ENCODE data around the gene THSD4.

THSD4 gene

DNA sequence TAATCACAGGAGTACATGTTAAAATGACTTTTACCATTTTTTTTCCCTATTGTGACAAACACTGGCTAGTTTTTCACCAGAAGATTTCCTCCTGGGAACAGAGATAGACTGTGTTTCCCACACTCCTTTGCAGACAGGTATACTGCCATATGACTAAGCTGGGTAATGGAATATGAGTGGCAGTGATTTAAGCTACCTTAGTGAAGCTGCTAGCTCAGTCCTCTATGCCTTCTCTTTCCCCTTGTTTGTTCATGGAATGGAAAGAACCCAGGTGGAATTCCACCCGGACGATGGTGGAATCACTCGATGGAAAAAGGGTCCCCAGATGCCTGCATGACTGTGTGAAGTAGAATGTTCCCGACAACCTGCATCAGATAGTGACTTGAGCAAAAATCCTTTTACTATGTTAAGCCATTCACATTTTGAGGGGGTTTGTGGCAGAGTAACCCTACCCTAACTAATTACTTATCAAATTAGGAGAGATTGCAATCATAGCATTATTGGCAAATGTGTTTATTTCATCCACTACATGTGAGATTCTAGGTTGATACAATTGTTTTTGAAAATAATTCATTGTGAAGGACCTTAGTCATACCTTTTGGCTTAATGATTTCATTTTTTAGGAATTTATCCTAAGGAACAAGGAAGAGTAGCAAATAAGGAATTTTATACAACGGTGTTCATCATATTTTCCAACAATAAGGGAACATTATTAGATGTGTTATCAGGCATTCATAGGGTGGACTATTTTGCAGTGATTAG, 16.5 kb downstream of the THSD4 start:
- DNase-seq (ENCODE audit: low read depth, low spot score) = no peak
- TF ChIP-seq FOXP2 (optimal IDR thresholded peaks at IDR 0.05; ENCODE audit: control extremely low read depth, extremely low read length, insufficient read depth) (no peak), EZH2 (IDR thresholded peaks at IDR 0.05) (no peak), POLR2AphosphoS5 (IDR thresholded peaks at IDR 0.05; ENCODE audit: borderline replicate concordance, low read depth, low read length) (no peak)
- no peak overlapping the region for H3K4me3 ChIP-seq
- H3K36me3 ChIP-seq (ENCODE audit: insufficient read depth, low read length) = no peaks in the 10 kb centered on the region
- no peak overlapping the region for H3K27ac ChIP-seq
- H3K9ac ChIP-seq (ENCODE audit: insufficient read length) = no peak overlapping the region
- no peaks in the 10 kb centered on the region for H3K9me3 ChIP-seq (ENCODE audit: low read depth, low read length)

DNA sequence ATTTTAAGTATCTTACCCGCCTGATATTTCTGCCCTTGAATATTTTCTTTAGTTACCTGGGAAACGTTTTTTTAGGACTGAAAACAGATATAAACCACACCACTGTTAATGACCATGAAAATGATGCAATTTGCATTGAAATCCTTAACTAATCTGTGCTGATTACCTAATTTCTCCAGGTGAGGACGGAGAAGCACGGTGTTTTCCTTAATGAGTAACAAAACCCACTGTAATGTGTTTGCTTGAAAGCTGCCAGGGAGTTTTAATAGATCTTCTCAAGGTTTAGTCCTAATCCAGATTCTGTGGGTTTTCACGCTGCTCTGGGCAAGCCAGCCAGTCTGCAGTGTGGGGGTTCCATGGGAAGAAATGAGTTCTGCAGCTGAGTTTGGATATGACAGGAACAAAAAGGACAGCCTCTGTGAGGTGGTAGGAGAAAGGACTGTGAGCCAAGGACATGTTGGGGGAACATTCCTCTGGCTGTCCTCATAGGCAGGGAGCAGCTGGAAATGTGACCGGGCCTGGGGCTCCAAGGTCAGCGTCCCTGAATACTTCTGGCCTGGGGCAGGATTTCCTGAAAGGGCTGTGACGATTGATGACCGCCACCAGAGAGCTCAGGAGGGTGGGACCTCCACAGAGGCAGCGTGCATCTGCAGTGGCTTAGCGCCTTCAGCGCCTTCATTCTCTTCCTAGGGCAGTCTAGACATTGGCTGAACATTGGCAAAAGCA, 18.6 kb downstream of the THSD4 start:
- TF ChIP-seq POLR2AphosphoS5 (IDR thresholded peaks at IDR 0.05; ENCODE audit: borderline replicate concordance, low read depth, low read length) (no peak), FOXP2 (optimal IDR thresholded peaks at IDR 0.05; ENCODE audit: control extremely low read depth, extremely low read length, insufficient read depth) (no peak), EZH2 (IDR thresholded peaks at IDR 0.05) (no peak)
- no peak for DNase-seq (ENCODE audit: low read depth, low spot score)
- H3K9me3 ChIP-seq (ENCODE audit: low read depth, low read length) = no peaks in the 10 kb centered on the region
- H3K4me3 ChIP-seq = no peak overlapping the region
- no peak overlapping the region for H3K27ac ChIP-seq
- no peak overlapping the region for H3K9ac ChIP-seq (ENCODE audit: insufficient read length)
- H3K36me3 ChIP-seq (ENCODE audit: insufficient read depth, low read length) = no peaks in the 10 kb centered on the region

DNA sequence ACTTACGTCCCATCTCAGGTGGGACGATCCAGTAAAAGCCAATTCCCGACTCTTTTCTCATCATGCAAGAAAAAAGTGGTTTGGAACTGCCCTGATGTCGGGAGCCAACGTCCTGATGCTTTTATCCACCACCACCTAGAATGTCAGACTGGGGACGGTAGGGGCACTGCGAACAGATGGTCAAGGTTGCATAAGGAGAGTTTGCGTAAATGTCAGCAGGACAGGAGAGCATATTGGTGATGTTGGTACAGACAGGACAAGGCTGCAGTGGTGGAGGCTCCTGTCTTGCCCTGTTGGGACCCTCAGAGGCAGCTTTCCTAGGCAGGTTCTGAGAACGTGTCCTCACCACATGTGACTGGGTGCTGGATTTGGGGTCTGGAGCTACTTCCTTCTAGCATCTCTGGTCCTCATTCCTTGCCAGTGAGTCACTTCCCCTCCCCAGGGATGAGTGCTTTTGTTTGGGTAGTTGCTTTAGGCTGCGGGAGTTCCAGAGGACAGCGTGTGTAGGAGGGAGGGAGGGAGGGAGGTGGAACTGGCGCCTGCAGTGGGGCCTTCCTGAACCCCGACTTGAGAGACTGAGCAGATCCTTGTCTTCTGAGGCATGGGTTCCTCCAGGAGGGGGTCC, 21.0 kb downstream of the THSD4 start:
- H3K4me3 ChIP-seq = no peak overlapping the region
- no peak overlapping the region for H3K9ac ChIP-seq (ENCODE audit: insufficient read length)
- TF ChIP-seq EZH2 (IDR thresholded peaks at IDR 0.05) (no peak), FOXP2 (optimal IDR thresholded peaks at IDR 0.05; ENCODE audit: control extremely low read depth, extremely low read length, insufficient read depth) (no peak), POLR2AphosphoS5 (IDR thresholded peaks at IDR 0.05; ENCODE audit: borderline replicate concordance, low read depth, low read length) (no peak)
- H3K27ac ChIP-seq = no peak overlapping the region
- no peaks in the 10 kb centered on the region for H3K36me3 ChIP-seq (ENCODE audit: insufficient read depth, low read length)
- DNase-seq (ENCODE audit: low read depth, low spot score) = no peak
- no peaks in the 10 kb centered on the region for H3K9me3 ChIP-seq (ENCODE audit: low read depth, low read length)

DNA sequence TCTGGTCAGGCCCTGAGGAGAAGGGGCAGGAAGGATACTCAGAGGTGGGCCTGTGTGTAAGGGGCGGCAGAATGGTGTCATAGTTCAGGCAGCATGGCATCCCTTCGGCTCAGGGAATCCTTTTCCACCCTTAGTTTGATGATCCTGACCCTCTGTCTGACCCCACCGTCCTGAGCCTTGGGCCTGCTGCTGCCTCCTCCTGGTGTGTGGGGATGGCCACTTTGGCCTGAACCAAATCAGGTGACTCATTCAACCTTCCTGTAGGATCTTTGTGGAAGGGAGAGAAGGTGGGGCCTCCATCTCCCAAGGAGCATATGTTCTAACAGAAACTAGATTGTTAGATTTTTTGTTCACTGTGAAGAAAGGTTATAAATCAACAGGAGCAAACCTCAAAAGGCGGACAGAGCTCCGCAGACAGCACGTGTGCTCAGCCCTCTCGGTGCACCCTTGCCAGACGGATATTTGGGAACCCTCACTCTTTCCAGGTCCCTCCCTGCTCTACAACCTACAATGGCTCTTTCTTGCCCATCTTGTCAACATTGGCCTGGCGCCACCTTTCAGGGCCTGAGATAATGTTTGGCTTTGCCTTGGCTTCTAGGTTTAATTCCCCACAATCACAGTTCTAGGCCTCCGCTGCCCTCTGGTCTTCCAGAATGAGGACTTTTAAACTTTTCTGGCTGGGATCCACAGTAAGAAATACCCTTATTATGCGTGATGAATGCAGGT, 21.7 kb downstream of the THSD4 start:
- Histone ChIP-seq H3K27ac (no peak overlapping the region), H3K9me3 (ENCODE audit: low read depth, low read length) (no peaks in the 10 kb centered on the region), H3K36me3 (ENCODE audit: insufficient read depth, low read length) (no peaks in the 10 kb centered on the region), H3K9ac (ENCODE audit: insufficient read length) (no peak overlapping the region), H3K4me3 (no peak overlapping the region)
- TF ChIP-seq FOXP2 (optimal IDR thresholded peaks at IDR 0.05; ENCODE audit: control extremely low read depth, extremely low read length, insufficient read depth) (no peak), EZH2 (IDR thresholded peaks at IDR 0.05) (no peak), POLR2AphosphoS5 (IDR thresholded peaks at IDR 0.05; ENCODE audit: borderline replicate concordance, low read depth, low read length) (no peak)
- no peak for DNase-seq (ENCODE audit: low read depth, low spot score)

DNA sequence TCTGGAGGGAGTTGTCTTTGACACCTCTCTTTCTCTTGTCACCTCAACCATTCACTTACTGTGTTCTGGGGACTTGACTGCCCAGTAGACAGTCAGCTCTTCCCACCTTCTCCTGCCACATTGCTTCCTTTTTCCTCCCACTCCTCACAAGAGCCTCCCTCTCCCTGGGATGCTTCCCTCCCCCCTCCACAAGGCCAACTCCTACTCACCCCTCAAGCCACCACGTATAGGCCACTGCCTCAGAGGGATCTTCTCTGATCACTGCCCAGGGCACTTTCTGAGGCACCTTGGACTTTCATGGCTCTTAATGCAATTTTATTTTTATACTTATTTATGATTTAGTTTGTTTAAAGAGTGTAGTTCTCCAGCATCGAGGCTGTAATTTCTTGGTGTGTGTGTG, 23.2 kb downstream of the THSD4 start:
- no peaks in the 10 kb centered on the region for H3K36me3 ChIP-seq (ENCODE audit: insufficient read depth, low read length)
- H3K27ac ChIP-seq = no peak overlapping the region
- TF ChIP-seq POLR2AphosphoS5 (IDR thresholded peaks at IDR 0.05; ENCODE audit: borderline replicate concordance, low read depth, low read length) (no peak), EZH2 (IDR thresholded peaks at IDR 0.05) (no peak), FOXP2 (optimal IDR thresholded peaks at IDR 0.05; ENCODE audit: control extremely low read depth, extremely low read length, insufficient read depth) (no peak)
- H3K4me3 ChIP-seq = no peak overlapping the region
- no peaks in the 10 kb centered on the region for H3K9me3 ChIP-seq (ENCODE audit: low read depth, low read length)
- no peak overlapping the region for H3K9ac ChIP-seq (ENCODE audit: insufficient read length)
- DNase-seq (ENCODE audit: low read depth, low spot score) = no peak

DNA sequence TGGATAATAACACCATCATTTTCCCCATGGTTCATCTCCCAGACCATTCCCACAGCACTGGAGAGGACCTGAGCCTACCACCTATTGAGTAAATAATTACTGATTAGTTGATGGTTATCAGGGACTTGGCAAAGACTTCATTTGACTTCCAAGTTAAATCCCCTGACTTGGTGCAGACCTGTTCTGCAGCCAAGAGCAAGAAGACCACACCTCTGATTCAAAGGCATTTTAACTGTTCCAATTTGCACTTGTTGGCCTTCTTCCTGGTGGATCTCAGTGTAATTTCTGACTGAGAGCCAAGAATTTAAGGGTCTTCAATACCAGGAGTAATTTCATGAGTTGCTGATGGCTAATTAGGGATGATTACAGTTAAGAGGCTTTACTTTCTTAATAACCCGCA, 24.0 kb downstream of the THSD4 start:
- Histone ChIP-seq H3K9ac (ENCODE audit: insufficient read length) (no peak overlapping the region), H3K27ac (no peak overlapping the region), H3K4me3 (no peak overlapping the region), H3K9me3 (ENCODE audit: low read depth, low read length) (no peaks in the 10 kb centered on the region), H3K36me3 (ENCODE audit: insufficient read depth, low read length) (no peaks in the 10 kb centered on the region)
- TF ChIP-seq FOXP2 (optimal IDR thresholded peaks at IDR 0.05; ENCODE audit: control extremely low read depth, extremely low read length, insufficient read depth) (no peak), EZH2 (IDR thresholded peaks at IDR 0.05) (no peak), POLR2AphosphoS5 (IDR thresholded peaks at IDR 0.05; ENCODE audit: borderline replicate concordance, low read depth, low read length) (no peak)
- DNase-seq (ENCODE audit: low read depth, low spot score) = no peak

DNA sequence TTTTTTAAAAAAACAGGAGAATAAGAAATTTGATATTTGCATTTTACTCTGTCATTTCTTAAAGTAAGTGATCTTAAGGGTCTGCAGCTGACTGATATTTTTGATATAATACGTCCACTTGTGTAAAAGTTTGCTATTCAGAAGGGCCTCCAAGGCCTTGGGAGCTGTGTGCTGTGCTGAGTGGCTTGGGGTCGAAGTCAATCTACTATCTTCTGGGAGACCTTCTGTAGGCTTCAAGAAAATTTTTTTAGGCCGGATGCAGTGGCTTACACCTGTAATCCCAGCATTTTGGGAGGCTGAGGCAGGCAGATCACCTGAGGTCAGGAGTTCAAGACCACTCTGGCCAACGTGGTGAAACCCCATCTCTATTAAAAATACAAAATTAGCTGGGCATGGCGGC, 26.3 kb downstream of the THSD4 start:
- Histone ChIP-seq H3K9ac (ENCODE audit: insufficient read length) (no peak overlapping the region), H3K4me3 (no peak overlapping the region), H3K9me3 (ENCODE audit: low read depth, low read length) (no peaks in the 10 kb centered on the region), H3K27ac (no peak overlapping the region), H3K36me3 (ENCODE audit: insufficient read depth, low read length) (no peaks in the 10 kb centered on the region)
- no peak for TF ChIP-seq POLR2AphosphoS5 (IDR thresholded peaks at IDR 0.05; ENCODE audit: borderline replicate concordance, low read depth, low read length)
- TF ChIP-seq EZH2 (IDR thresholded peaks at IDR 0.05) = no peak
- TF ChIP-seq FOXP2 (optimal IDR thresholded peaks at IDR 0.05; ENCODE audit: control extremely low read depth, extremely low read length, insufficient read depth) = no peak
- no peak for DNase-seq (ENCODE audit: low read depth, low spot score)

DNA sequence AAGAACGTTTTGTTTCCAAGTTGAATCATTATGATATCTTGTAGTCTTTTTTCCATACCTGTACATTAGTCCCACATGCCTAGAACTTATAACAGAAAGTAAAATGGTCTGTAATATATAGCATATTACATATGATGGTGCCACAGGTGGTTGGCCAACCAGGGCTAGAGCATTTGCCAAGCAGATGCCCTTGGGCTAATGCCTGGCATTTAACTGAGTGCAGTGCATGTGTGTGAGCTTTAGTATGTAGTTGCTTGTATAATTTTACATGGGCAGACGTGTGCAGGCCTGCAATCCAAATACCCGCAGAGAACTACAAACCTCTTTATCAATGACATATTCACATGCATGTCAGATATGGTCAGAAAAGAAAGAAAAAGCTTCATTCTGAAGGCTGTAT, 27.5 kb downstream of the THSD4 start:
- Histone ChIP-seq H3K36me3 (ENCODE audit: insufficient read depth, low read length) (no peaks in the 10 kb centered on the region), H3K9ac (ENCODE audit: insufficient read length) (no peak overlapping the region), H3K9me3 (ENCODE audit: low read depth, low read length) (no peaks in the 10 kb centered on the region), H3K27ac (no peak overlapping the region), H3K4me3 (no peak overlapping the region)
- DNase-seq (ENCODE audit: low read depth, low spot score) = no peak
- TF ChIP-seq POLR2AphosphoS5 (IDR thresholded peaks at IDR 0.05; ENCODE audit: borderline replicate concordance, low read depth, low read length) (no peak), FOXP2 (optimal IDR thresholded peaks at IDR 0.05; ENCODE audit: control extremely low read depth, extremely low read length, insufficient read depth) (no peak), EZH2 (IDR thresholded peaks at IDR 0.05) (no peak)

All from SK-N-MC (cell line).